Measurements from ENCODE around the gene PP2D1.

The PP2D1 gene

DNA sequence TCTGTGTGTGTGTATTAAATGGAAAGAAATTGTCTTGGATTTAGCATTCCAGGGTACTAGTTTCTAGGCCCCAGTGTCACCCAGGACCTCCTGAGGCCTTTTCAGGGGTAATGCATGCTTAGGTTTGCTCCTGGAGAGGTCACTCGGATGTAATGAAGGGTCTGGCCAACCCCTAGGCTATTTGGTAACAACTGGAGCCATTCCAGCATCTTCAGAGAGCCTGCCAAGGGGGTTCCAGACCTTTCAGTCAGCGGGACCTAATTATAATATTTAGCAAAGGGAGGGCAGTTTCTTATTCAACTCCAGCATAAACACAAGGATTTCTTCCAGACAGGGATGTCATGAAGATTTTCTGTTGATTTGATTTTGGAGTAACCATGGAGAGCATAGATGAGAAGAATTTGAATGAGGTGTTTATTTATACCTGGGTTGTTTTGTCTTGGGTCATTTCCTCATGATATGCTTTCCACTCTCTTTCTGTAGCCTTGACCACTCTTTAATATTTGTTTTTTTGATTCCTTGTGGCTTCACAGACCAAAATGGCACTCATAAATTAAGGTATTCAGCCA lies 45.6 kb upstream of the PP2D1 start:
- Histone ChIP-seq H3K4me2 (ENCODE audit: low read length) (peak overlapping the region; percentile 70), H3K27me3 (ENCODE audit: low read depth, low read length) (no peaks in the 10 kb centered on the region), H3K27ac (ENCODE audit: low read length) (peak overlapping the region; percentile 33)

DNA sequence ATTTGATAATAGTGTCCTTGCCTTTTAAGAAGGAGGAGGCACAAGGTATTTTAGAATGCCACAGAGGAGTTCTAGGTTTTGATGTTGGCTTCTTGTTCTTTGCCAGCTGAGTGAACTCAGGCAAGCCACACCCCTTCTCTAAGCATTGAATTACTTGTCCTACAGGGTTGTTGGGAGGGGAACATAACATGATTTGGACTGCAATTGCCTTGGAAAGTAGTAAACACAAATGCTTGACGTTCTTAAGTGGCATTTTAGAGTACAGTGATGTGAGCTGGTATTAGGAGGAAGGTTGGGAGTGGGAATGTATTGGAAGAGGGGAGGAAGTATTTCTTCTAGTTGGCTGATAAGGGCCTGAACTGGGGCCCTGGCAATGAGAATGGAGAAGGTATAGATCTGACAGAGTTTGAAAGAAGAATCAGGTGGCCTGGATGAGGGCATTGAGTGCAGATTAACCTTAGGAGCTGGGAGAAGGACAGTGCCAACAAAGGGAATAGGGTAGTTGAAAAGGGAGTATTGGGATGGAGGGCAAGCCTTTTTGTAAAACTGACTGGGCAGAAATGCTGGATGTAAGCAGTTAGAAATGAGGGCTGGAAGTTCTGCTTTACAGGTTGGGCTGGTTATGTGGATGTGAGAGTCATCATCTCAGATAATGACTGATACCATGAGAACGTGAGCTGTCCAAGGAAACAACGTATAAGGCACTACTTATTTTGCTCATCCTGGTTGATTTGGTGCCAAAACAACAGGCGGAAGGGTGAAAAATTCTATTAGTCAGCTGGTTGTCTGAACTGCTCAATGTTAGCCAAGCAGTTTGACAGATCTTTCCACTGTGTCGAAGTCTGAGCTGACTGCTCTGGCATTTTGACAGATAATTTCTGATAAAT lies 44.9 kb upstream of the PP2D1 start:
- no peak overlapping the region for H2AFZ ChIP-seq (ENCODE audit: low read depth, low read length)
- H3K27ac ChIP-seq (ENCODE audit: low read length): peak overlapping the region; percentile 33
- H3K4me1 ChIP-seq (ENCODE audit: low read length): peaks cover 54% of the 10 kb centered on the region
- no peak for TF ChIP-seq EZH2phosphoT487 (IDR thresholded peaks at IDR 0.05; ENCODE audit: low read depth)
- TF ChIP-seq, protein P1, sequence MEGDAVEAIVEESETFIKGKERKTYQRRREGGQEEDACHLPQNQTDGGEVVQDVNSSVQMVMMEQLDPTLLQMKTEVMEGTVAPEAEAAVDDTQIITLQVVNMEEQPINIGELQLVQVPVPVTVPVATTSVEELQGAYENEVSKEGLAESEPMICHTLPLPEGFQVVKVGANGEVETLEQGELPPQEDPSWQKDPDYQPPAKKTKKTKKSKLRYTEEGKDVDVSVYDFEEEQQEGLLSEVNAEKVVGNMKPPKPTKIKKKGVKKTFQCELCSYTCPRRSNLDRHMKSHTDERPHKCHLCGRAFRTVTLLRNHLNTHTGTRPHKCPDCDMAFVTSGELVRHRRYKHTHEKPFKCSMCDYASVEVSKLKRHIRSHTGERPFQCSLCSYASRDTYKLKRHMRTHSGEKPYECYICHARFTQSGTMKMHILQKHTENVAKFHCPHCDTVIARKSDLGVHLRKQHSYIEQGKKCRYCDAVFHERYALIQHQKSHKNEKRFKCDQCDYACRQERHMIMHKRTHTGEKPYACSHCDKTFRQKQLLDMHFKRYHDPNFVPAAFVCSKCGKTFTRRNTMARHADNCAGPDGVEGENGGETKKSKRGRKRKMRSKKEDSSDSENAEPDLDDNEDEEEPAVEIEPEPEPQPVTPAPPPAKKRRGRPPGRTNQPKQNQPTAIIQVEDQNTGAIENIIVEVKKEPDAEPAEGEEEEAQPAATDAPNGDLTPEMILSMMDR (IDR thresholded peaks at IDR 0.05; ENCODE audit: low read depth, low read length): no peak
- peak overlapping the region; percentile 22; the same call in 1 of the 2 replicates for H3K4me3 ChIP-seq (ENCODE audit: low read length)
- H3K27me3 ChIP-seq (ENCODE audit: low read depth, low read length): no peaks in the 10 kb centered on the region
- peaks cover 20% of the 10 kb centered on the region; the same call in 1 of the 2 replicates for H3K79me2 ChIP-seq (ENCODE audit: low read length)
- H3K36me3 ChIP-seq (replicated peaks; ENCODE audit: low read depth, low read length): peaks cover 3% of the 10 kb centered on the region
- H3K4me2 ChIP-seq (ENCODE audit: low read length): peak overlapping the region; percentile 70
- H3K9me3 ChIP-seq (ENCODE audit: insufficient read depth, low read length): no peaks in the 10 kb centered on the region
- no peak overlapping the region; the same call in 1 of the 2 replicates for H3K9ac ChIP-seq (ENCODE audit: low read length)
- H4K20me1 ChIP-seq (ENCODE audit: insufficient read depth, low read length): peaks cover 15% of the 10 kb centered on the region

More for the DNA sequence above, 45.6 kb upstream of the PP2D1 start:
- no peaks in the 10 kb centered on the region for H3K9me3 ChIP-seq (ENCODE audit: insufficient read depth, low read length)
- peaks cover 3% of the 10 kb centered on the region for H3K36me3 ChIP-seq (replicated peaks; ENCODE audit: low read depth, low read length)
- no peak for TF ChIP-seq EZH2phosphoT487 (IDR thresholded peaks at IDR 0.05; ENCODE audit: low read depth)
- TF ChIP-seq, protein P1 (IDR thresholded peaks at IDR 0.05; ENCODE audit: low read depth, low read length): no peak
- H3K9ac ChIP-seq (ENCODE audit: low read length): peak overlapping the region; percentile 6; the same call in 1 of the 2 replicates
- H3K4me1 ChIP-seq (ENCODE audit: low read length): peaks cover 54% of the 10 kb centered on the region
- H4K20me1 ChIP-seq (ENCODE audit: insufficient read depth, low read length): peaks cover 15% of the 10 kb centered on the region
- no peak overlapping the region for H2AFZ ChIP-seq (ENCODE audit: low read depth, low read length)
- H3K79me2 ChIP-seq (ENCODE audit: low read length): peaks cover 20% of the 10 kb centered on the region; the same call in 1 of the 2 replicates
- H3K4me3 ChIP-seq (ENCODE audit: low read length): peak overlapping the region; percentile 22; the same call in 1 of the 2 replicates

- Histone ChIP-seq H3K9ac (ENCODE audit: low read length) (no peak overlapping the region; the same call in 1 of the 2 replicates), H3K4me3 (ENCODE audit: low read length) (no peak overlapping the region), H4K20me1 (ENCODE audit: insufficient read depth, low read length) (peaks cover 15% of the 10 kb centered on the region), H3K27ac (ENCODE audit: low read length) (no peak overlapping the region), H3K4me2 (ENCODE audit: low read length) (peak overlapping the region; percentile 51), H3K36me3 (replicated peaks; ENCODE audit: low read depth, low read length) (peaks cover 3% of the 10 kb centered on the region), H3K27me3 (ENCODE audit: low read depth, low read length) (no peaks in the 10 kb centered on the region), H3K9me3 (ENCODE audit: insufficient read depth, low read length) (no peaks in the 10 kb centered on the region), H3K79me2 (ENCODE audit: low read length) (peaks cover 20% of the 10 kb centered on the region; the same call in 1 of the 2 replicates), H3K4me1 (ENCODE audit: low read length) (peaks cover 47% of the 10 kb centered on the region), H2AFZ (ENCODE audit: low read depth, low read length) (no peak overlapping the region)
- no peak for TF ChIP-seq EZH2phosphoT487 (IDR thresholded peaks at IDR 0.05; ENCODE audit: low read depth)
- TF ChIP-seq, protein P1 (IDR thresholded peaks at IDR 0.05; ENCODE audit: low read depth, low read length): no peak
Measured at GRCh38 chr3:20055842-20056241, 43.8 kb upstream of the PP2D1 start.
